Esophagus muscularis mucosa (tissue), 4 donors: ENCODE results near the gene ZNF804B. TPM values are rescaled to one million over a fixed set of nuclear protein-coding genes. Genes with fewer than 3 reads are reported as not detected.

Experiments used
- DNase-seq: peaks from one replicate; pipeline ENCODE4 v3.0.0-alpha.2; 2017; ENCODE audit errors: extremely low spot score
- H3K27ac ChIP-seq, 4 donors: fragments of 200-600 bp; sonication (generic); replicated peaks in 1 of 4; 1 replicate in 3 of 4; 2 replicates in 1 of 4; pipeline ENCODE4 v1.5.1; 2016 to 2019; ENCODE audit warnings: mild to moderate bottlenecking in 1 of 4
- H3K27me3 ChIP-seq, 4 donors: fragments of 200-600 bp; sonication (generic); one replicate each; pipeline versions ENCODE4 v1.5.1 to v1.6.0; 2016 to 2019
- H3K36me3 ChIP-seq, 4 donors: fragments of 200-600 bp; sonication (generic); one replicate each; pipeline ENCODE4 v1.5.1; 2016 to 2019
- H3K4me1 ChIP-seq, 4 donors: fragments of 200-600 bp; sonication (generic); one replicate each; pipeline ENCODE4 v1.5.1; 2016 to 2019
- H3K4me3 ChIP-seq, 4 donors: fragments of 200-600 bp; sonication (generic); 1 replicate in 2 of 4; 2 replicates in 2 of 4; pipeline ENCODE4 v1.5.1; 2016 to 2019; ENCODE audit warnings: mild to moderate bottlenecking in 4 of 4, moderate library complexity in 1 of 4
- H3K9me3 ChIP-seq, 4 donors: fragments of 200-600 bp; sonication (generic); 1 replicate in 3 of 4; 2 replicates in 1 of 4; pipeline ENCODE4 v1.5.1; 2016 to 2019
- CTCF ChIP-seq, 3 experiments: fragments of 200-600 bp in 2 of 3; fragments of 450-650 bp in 1 of 3; sonication (generic) in 2 of 3; IDR thresholded peaks; one replicate each; pipeline ENCODE4 v1.5.1; 2017 to 2019; ENCODE audit warnings: antibody characterized with exemption in 3 of 3, mild to moderate bottlenecking in 2 of 3, moderate library complexity in 1 of 3
- EP300 ChIP-seq: sonication (generic); formaldehyde crosslinking; IDR thresholded peaks from one replicate; pipeline ENCODE4 v1.6.1; 2017; ENCODE audit warnings: antibody characterized with exemption
- POLR2A ChIP-seq: fragments of 450-650 bp; IDR thresholded peaks from one replicate; pipeline ENCODE4 v1.6.1; 2017; ENCODE audit warnings: antibody characterized with exemption, moderate library complexity, mild to moderate bottlenecking, low read depth
- POLR2AphosphoS5 ChIP-seq, 2 donors: sonication (generic); formaldehyde crosslinking; IDR thresholded peaks; one replicate each; pipeline ENCODE4 v1.6.1; 2017; ENCODE audit warnings: antibody characterized with exemption in 2 of 2
- WGBS: methylation state at CpG from one replicate; pipeline ENCODE4 v1.1.5; 2018; 5-methylcytosine and 5-hydroxymethylcytosine counted together
- intact Hi-C: fragments of 100-400 bp; cut with DNase I; formaldehyde crosslinking; loops from one replicate; pipeline ENCODE4 v1.15.1; 2023
- total RNA-seq, 4 donors: library from RNA; depleted of rRNA; stranded (reverse); fragments of >200 nt; gene quantifications; one replicate each; pipeline versions ENCODE4 v1.1.0 to v1.2.1, GENCODE V29; 2016

The ZNF804B gene
- total RNA-seq, 4 donors from 2014 or later = not detected

GRCh38 chr7:89073776-89074175 lies 314.3 kb downstream of the ZNF804B start:
- Histone ChIP-seq H3K9me3 (no peaks in the 10 kb centered on the region), H3K4me1 (no peaks in the 10 kb centered on the region), H3K36me3 (no peaks in the 10 kb centered on the region), H3K4me3 (no peak overlapping the region), H3K27ac (no peak overlapping the region), H3K27me3 (no peaks in the 10 kb centered on the region)
- TF ChIP-seq CTCF (IDR thresholded peaks at IDR 0.05) (no peak), EP300 (no peak), POLR2AphosphoS5 (IDR thresholded peaks at IDR 0.05) (no peak)
- no peak for DNase-seq
- 81% methylated on average over 2 of the region's 2 CpGs for WGBS
- intact Hi-C loops = no loop called here

- intact Hi-C loops = no loop called here
- no peak overlapping the region for H3K27ac ChIP-seq
- 77% methylated on average over 3 of the region's 3 CpGs for WGBS
Measured at GRCh38 chr7:89077992-89078391, 318.5 kb downstream of the ZNF804B start.

GRCh38 chr7:89085580-89085979 lies 326.1 kb downstream of the ZNF804B start:
- Histone ChIP-seq H3K4me3 (no peak overlapping the region), H3K4me1 (no peaks in the 10 kb centered on the region), H3K9me3 (no peaks in the 10 kb centered on the region), H3K27ac (no peak overlapping the region), H3K36me3 (no peaks in the 10 kb centered on the region), H3K27me3 (no peaks in the 10 kb centered on the region)
- WGBS = 91% methylated on average over 2 of the region's 2 CpGs
- TF ChIP-seq POLR2AphosphoS5 (IDR thresholded peaks at IDR 0.05) (no peak), CTCF (IDR thresholded peaks at IDR 0.05) (no peak), POLR2A (no peak), EP300 (no peak)
- intact Hi-C loops = no loop called here
- DNase-seq = no peak

More at GRCh38 chr7:89077992-89078391, 318.5 kb downstream of the ZNF804B start:
- no peaks in the 10 kb centered on the region for H3K27me3 ChIP-seq
- no peaks in the 10 kb centered on the region for H3K4me1 ChIP-seq
- no peak for TF ChIP-seq CTCF (IDR thresholded peaks at IDR 0.05)
- no peak for TF ChIP-seq POLR2A
- TF ChIP-seq POLR2AphosphoS5 (IDR thresholded peaks at IDR 0.05) = no peak
- no peak for TF ChIP-seq EP300
- no peak for DNase-seq
- H3K9me3 ChIP-seq = no peaks in the 10 kb centered on the region
- H3K4me3 ChIP-seq = no peak overlapping the region
- no peaks in the 10 kb centered on the region for H3K36me3 ChIP-seq

GRCh38 chr7:89091550-89091949 lies 332.1 kb downstream of the ZNF804B start:
- DNase-seq = no peak
- no peaks in the 10 kb centered on the region for H3K4me1 ChIP-seq
- H3K27me3 ChIP-seq = no peaks in the 10 kb centered on the region
- intact Hi-C loops = no loop called here
- WGBS = 89% methylated on average over 1 of the region's 1 CpG
- no peak overlapping the region for H3K27ac ChIP-seq
- H3K36me3 ChIP-seq = no peaks in the 10 kb centered on the region
- TF ChIP-seq EP300 = no peak
- H3K4me3 ChIP-seq = no peak overlapping the region
- H3K9me3 ChIP-seq = no peaks in the 10 kb centered on the region

- H3K27ac ChIP-seq = no peak overlapping the region
- H3K9me3 ChIP-seq = no peaks in the 10 kb centered on the region
- H3K36me3 ChIP-seq = no peaks in the 10 kb centered on the region
- H3K4me3 ChIP-seq = no peak overlapping the region
- no peaks in the 10 kb centered on the region for H3K27me3 ChIP-seq
- TF ChIP-seq POLR2AphosphoS5 (IDR thresholded peaks at IDR 0.05) (no peak), EP300 (no peak), CTCF (IDR thresholded peaks at IDR 0.05) (no peak), POLR2A (no peak)
- intact Hi-C loops = no loop called here
- no peak for DNase-seq
- WGBS = 80% methylated on average over 3 of the region's 3 CpGs
- H3K4me1 ChIP-seq = no peaks in the 10 kb centered on the region
Measured at GRCh38 chr7:89094269-89094668, 334.8 kb downstream of the ZNF804B start.
